Thyroid gland (tissue), 4 donors: Measurements from ENCODE around the gene PTPN11. TPM values are rescaled to one million over a fixed set of nuclear protein-coding genes. Genes with fewer than 3 reads are reported as not detected.

ENCODE experiments used
- DNase-seq, 2 donors: peaks; one replicate each; pipeline ENCODE4 v3.0.0-alpha.2; 2019
- H3K27ac ChIP-seq, 3 donors: fragments of 200-600 bp; sonication (generic); 1 replicate in 2 of 3; 2 replicates in 1 of 3; pipeline ENCODE4 v1.5.1; 2016 to 2019; ENCODE audit warnings: mild to moderate bottlenecking in 1 of 3, moderate library complexity in 1 of 3
- H3K27me3 ChIP-seq: fragments of 200-600 bp; sonication (generic); one replicate; pipeline ENCODE4 v1.5.1; 2019
- H3K36me3 ChIP-seq, 2 donors: fragments of 200-600 bp; sonication (generic); one replicate each; pipeline ENCODE4 v1.5.1; 2016 to 2019
- H3K4me1 ChIP-seq, 2 donors: fragments of 200-600 bp; sonication (generic); one replicate each; pipeline ENCODE4 v1.5.1; 2017 to 2019
- H3K4me3 ChIP-seq, 3 donors: fragments of 200-600 bp; sonication (generic); replicated peaks in 1 of 3; 1 replicate in 2 of 3; 2 replicates in 1 of 3; pipeline ENCODE4 v1.5.1; 2016; ENCODE audit warnings: mild to moderate bottlenecking in 1 of 3
- H3K9me3 ChIP-seq: fragments of 200-600 bp; sonication (generic); one replicate; pipeline ENCODE4 v1.5.1; 2017
- POLR2A ChIP-seq, 2 donors: fragments of 450-650 bp; IDR thresholded peaks; one replicate each; pipeline ENCODE4 v1.6.1; 2017; ENCODE audit warnings: antibody characterized with exemption in 2 of 2, mild to moderate bottlenecking in 2 of 2, moderate library complexity in 1 of 2
- whole genome bisulfite sequencing, 2 donors: methylation state at CpG; one replicate each; pipeline ENCODE4 v1.1.5; 2017; 5-methylcytosine and 5-hydroxymethylcytosine counted together
- intact Hi-C: fragments of 100-400 bp; cut with DNase I; formaldehyde crosslinking; loops from one replicate; pipeline ENCODE4 v1.15.1; 2023
- total RNA-seq, 4 donors: library from RNA; depleted of rRNA; stranded (reverse); fragments of >200 nt; gene quantifications; one replicate each; pipeline ENCODE4 v1.2.3, GENCODE V29; 2016
- TF ChIP-seq, protein P1 (sequence below), 6 experiments: fragments of 200-600 bp in 3 of 6; fragments of 450-650 bp in 3 of 6; sonication (generic) in 3 of 6; IDR thresholded peaks; one replicate each; pipeline ENCODE4 v1.5.1; 2016 to 2019; ENCODE audit warnings: antibody characterized with exemption in 6 of 6, mild to moderate bottlenecking in 2 of 6, inconsistent platforms in 1 of 6, moderate library complexity in 1 of 6

PTPN11 gene
- total RNA-seq: 10 to 100 TPM; 75.8 to 99.6 (median 78.5) TPM

DNA sequence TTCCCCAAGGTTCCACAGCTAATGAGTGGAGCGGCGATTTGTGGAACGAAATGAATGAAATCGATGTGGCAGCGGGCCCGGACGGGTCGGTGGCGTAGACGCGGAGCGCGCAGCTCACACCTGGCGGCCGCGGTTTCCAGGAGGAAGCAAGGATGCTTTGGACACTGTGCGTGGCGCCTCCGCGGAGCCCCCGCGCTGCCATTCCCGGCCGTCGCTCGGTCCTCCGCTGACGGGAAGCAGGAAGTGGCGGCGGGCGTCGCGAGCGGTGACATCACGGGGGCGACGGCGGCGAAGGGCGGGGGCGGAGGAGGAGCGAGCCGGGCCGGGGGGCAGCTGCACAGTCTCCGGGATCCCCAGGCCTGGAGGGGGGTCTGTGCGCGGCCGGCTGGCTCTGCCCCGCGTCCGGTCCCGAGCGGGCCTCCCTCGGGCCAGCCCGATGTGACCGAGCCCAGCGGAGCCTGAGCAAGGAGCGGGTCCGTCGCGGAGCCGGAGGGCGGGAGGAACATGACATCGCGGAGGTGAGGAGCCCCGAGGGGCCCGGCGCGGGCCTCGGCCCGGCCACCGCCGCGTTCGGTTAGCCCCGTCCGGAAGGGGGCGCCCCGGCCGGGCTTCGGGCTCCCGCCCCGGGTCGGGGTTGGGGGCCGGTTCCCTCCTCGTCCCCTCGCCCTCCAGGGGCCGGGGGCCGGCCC is at the start of gene PTPN11:
Gene PTPN11, plus strand, starts transcription at position 340 of the 689 bp plus-strand sequence. Its CDS starts 165 bp downstream, at position 505.
- peak in 1 of 2 donors; percentile 87 for TF ChIP-seq POLR2A (IDR thresholded peaks at IDR 0.05)
- TF ChIP-seq, protein P1, sequence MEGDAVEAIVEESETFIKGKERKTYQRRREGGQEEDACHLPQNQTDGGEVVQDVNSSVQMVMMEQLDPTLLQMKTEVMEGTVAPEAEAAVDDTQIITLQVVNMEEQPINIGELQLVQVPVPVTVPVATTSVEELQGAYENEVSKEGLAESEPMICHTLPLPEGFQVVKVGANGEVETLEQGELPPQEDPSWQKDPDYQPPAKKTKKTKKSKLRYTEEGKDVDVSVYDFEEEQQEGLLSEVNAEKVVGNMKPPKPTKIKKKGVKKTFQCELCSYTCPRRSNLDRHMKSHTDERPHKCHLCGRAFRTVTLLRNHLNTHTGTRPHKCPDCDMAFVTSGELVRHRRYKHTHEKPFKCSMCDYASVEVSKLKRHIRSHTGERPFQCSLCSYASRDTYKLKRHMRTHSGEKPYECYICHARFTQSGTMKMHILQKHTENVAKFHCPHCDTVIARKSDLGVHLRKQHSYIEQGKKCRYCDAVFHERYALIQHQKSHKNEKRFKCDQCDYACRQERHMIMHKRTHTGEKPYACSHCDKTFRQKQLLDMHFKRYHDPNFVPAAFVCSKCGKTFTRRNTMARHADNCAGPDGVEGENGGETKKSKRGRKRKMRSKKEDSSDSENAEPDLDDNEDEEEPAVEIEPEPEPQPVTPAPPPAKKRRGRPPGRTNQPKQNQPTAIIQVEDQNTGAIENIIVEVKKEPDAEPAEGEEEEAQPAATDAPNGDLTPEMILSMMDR (IDR thresholded peaks at IDR 0.05): peak in 3 of 6 experiments; percentile 21 to 45 (median 31)
- Histone ChIP-seq H3K4me1 (peaks cover 15% of the 10 kb centered on the region in 2 donors), H3K36me3 (no peaks in the 10 kb centered on the region), H3K9me3 (no peaks in the 10 kb centered on the region), H3K27ac (peak within 1 kb of the TSS; percentile 90 to 95 (median 92)), H3K4me3 (peak within 1 kb of the TSS; percentile 44 to 99 (median 95)), H3K27me3 (no peaks in the 10 kb centered on the region)
- intact Hi-C loops: no loop called here
- WGBS, 2 donors: 0 to 1% methylated on average over 19 to 25 of the region's 89 CpGs
- DNase-seq: peak; percentile 81 to 83

DNA sequence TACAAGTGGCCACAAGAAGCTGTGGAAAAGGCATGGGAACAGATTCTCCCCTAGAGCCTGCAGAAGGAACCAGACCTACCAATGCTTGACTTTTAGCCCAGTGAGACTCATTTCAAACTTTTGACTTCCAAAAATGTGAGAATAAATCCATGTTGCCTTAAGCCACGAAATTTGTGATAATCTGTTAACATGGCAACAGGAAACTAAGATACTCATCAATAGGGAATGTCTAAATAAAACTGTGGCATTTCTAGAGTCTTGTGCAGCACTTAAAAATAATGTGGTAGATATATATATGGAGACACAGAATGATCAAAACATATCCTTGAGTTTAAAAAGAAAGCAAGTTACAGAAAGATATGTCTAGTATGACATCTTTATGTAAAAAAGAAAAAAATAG is 48.5 kb upstream of the PTPN11 start:
- peaks cover 5 to 42% of the 10 kb centered on the region in 2 donors for H3K4me1 ChIP-seq
- no peaks in the 10 kb centered on the region for H3K9me3 ChIP-seq
- 49 to 56% methylated on average over 1 of the region's 1 CpG for WGBS, 2 donors
- no peak overlapping the region for H3K27ac ChIP-seq
- H3K27me3 ChIP-seq: no peaks in the 10 kb centered on the region
- no peak for DNase-seq
- no peak for TF ChIP-seq POLR2A (IDR thresholded peaks at IDR 0.05)
- TF ChIP-seq, protein P1 (IDR thresholded peaks at IDR 0.05): no peak
- no peaks in the 10 kb centered on the region for H3K36me3 ChIP-seq
- no peak overlapping the region for H3K4me3 ChIP-seq
- intact Hi-C loops: no loop called here

DNA sequence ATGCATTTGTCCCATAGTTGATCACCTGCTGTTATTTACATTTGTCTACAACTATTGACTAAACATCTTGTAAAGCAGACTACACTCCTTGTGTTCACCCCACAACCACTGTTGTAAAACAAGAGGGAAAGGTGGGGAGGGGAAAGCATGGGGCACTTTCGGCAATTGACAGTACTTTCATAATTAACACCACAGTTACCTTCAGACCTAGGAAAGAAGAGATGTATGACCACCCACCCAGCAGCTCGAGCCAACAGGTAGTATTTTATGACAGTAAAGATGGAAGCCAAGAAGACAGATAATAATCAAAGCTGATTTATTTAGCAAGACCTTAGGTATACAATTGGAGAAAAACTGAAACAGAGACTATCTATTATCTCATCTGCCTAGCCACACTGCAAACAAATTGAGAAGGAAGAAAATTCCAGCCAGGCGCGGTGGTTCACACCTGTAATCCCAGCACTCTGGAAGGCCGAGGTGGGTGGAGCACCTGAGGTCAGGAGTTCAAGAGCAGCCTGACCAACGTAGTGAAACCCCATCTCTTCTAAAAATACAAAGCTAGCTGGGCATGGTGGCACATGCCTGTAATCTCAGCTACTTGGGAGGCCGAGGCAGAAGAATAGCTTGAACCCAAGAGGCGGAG is 47.8 kb upstream of the PTPN11 start:
- intact Hi-C loops: no loop called here
- Histone ChIP-seq H3K27me3 (no peaks in the 10 kb centered on the region), H3K27ac (no peak overlapping the region), H3K9me3 (no peaks in the 10 kb centered on the region), H3K4me1 (peaks cover 5 to 35% of the 10 kb centered on the region in 2 donors), H3K4me3 (no peak overlapping the region), H3K36me3 (no peaks in the 10 kb centered on the region)
- 78% methylated on average over 8 of the region's 8 CpGs for WGBS, 2 donors
- TF ChIP-seq POLR2A (IDR thresholded peaks at IDR 0.05): no peak
- TF ChIP-seq, protein P1 (IDR thresholded peaks at IDR 0.05): no peak
- no peak for DNase-seq

DNA sequence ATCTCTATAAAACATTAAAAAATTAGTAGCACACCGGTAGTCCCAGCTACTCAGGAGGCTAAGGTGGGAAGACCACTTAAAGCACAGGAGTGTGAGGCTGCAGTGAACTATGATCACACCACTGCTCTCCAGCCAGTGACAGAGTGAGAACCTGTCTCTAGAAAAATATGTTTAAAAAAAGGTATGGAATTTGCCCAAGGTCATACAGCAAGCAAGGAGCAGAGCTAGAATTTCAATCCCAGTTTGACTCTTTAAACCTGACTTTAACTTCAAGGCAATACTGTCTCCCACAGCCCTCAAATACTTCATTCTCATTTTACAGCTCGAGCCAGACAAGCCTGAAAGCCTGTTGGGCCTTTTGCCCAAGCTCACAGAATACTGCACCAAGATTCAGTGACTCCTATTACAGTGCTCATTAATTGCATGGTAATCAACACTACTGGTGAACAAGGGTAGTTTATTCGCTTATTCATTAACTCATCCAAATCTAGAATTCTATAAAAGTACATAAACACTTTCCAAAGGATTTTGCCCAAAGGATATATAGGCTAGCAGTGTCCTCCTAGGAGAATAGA is 44.5 kb upstream of the PTPN11 start:
- Histone ChIP-seq H3K9me3 (no peaks in the 10 kb centered on the region), H3K27ac (no peak overlapping the region), H3K4me3 (no peak overlapping the region), H3K36me3 (no peaks in the 10 kb centered on the region), H3K27me3 (no peaks in the 10 kb centered on the region), H3K4me1 (peaks cover 0 to 25% of the 10 kb centered on the region in 2 donors)
- TF ChIP-seq POLR2A (IDR thresholded peaks at IDR 0.05): no peak
- TF ChIP-seq, protein P1 (IDR thresholded peaks at IDR 0.05): no peak
- WGBS, 2 donors: 78 to 84% methylated on average over 3 of the region's 3 CpGs
- no peak for DNase-seq
- intact Hi-C loops: no loop called here

DNA sequence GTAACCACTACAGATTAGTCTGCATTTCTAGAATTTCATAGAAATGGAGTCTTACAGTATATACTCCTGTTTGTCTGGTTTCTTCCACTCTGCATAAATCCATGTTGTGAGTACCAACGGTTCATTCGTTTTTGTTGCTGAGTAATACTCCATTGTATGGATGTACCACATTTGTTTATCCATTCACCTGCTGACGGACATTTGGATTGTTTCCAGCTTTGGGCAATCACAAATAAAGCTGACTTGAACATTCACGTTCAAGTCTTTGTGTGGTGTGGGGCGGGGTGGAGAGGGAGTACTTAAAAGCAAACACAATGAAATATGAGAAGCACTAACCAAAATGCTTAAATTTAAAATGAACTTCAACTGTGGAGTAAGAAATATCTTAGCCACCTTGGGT is 43.6 kb upstream of the PTPN11 start:
- DNase-seq: no peak
- Histone ChIP-seq H3K27me3 (no peaks in the 10 kb centered on the region), H3K4me3 (no peak overlapping the region), H3K27ac (no peak overlapping the region), H3K4me1 (peaks cover 0 to 18% of the 10 kb centered on the region in 2 donors), H3K36me3 (no peaks in the 10 kb centered on the region), H3K9me3 (no peaks in the 10 kb centered on the region)
- no peak for TF ChIP-seq POLR2A (IDR thresholded peaks at IDR 0.05)
- TF ChIP-seq, protein P1 (IDR thresholded peaks at IDR 0.05): no peak
- intact Hi-C loops: no loop called here
- WGBS, 2 donors: 82 to 88% methylated on average over 5 of the region's 5 CpGs
